ENCODE measurements around the gene LHPP. TPM values are rescaled to one million over a fixed set of nuclear protein-coding genes. Genes with fewer than 3 reads are reported as not detected.

Gene LHPP
- total RNA-seq, 2 donors from 2014 or later: 4.4 to 6.1 TPM

Other genes with a start within 250 kb of the LHPP start
- gene OAT, start 42.9 kb upstream of the LHPP start, total RNA-seq: 10 to 100 TPM; 33.4 to 37.5 TPM
- not detected for gene NKX1-2, start 11.8 kb upstream of the LHPP start, total RNA-seq